Tibial nerve (tissue), 4 donors: ENCODE measurements around the gene CMSS1.

Experiments used
- CTCF ChIP-seq, 5 experiments: fragments of 200-600 bp in 3 of 5; fragments of 450-650 bp in 2 of 5; sonication (generic) in 3 of 5; IDR thresholded peaks; one replicate each; pipeline ENCODE4 v1.5.1; 2016 to 2019; ENCODE audit warnings: antibody characterized with exemption in 5 of 5, mild to moderate bottlenecking in 3 of 5, moderate library complexity in 2 of 5
- EP300 ChIP-seq, 2 donors: sonication (generic); formaldehyde crosslinking; IDR thresholded peaks; one replicate each; pipeline ENCODE4 v1.6.1; 2017; ENCODE audit warnings: antibody characterized with exemption in 2 of 2, mild to moderate bottlenecking in 1 of 2

DNA sequence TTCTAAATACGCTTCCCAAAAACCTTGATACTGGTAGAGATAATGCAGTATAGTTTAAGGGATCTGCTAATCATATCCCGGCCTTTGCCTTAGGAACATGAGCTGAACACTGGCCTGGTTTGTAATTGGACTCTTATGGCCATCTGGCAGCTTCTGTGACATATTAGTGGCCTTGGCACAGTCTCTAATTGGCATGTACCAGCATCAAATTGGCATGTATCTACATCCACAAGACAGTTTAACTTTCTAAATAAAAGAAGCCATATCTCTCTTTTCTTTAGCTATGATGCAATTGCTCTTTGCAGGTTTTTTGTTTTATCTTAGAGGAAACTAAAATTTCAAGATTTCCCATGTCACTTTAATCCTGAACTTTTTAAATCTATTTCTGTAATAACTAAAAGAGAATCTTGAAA lies 341.3 kb downstream of the CMSS1 start:
- no peak for TF ChIP-seq CTCF (IDR thresholded peaks at IDR 0.05)
- no peak for TF ChIP-seq EP300 (IDR thresholded peaks at IDR 0.05)
